HG02943 (cell line): Measurements from ENCODE around the gene DLX4.

Experiments
- ATAC-seq: cut with Tn5 transposase; IDR thresholded peaks from one replicate; pipeline ENCODE4 v1.9.1; 2021; ENCODE audit warnings: mild to moderate bottlenecking, low read depth, moderate library complexity; ENCODE audit not compliant: unreplicated experiment

Gene DLX4

GRCh38 chr17:49967621-49968404 is 1.2 kb upstream of the DLX4 start:
- ATAC-seq = no peak

GRCh38 chr17:49968405-49969133 is 421 bp upstream of the DLX4 start:
- ATAC-seq = no peak

DNA sequence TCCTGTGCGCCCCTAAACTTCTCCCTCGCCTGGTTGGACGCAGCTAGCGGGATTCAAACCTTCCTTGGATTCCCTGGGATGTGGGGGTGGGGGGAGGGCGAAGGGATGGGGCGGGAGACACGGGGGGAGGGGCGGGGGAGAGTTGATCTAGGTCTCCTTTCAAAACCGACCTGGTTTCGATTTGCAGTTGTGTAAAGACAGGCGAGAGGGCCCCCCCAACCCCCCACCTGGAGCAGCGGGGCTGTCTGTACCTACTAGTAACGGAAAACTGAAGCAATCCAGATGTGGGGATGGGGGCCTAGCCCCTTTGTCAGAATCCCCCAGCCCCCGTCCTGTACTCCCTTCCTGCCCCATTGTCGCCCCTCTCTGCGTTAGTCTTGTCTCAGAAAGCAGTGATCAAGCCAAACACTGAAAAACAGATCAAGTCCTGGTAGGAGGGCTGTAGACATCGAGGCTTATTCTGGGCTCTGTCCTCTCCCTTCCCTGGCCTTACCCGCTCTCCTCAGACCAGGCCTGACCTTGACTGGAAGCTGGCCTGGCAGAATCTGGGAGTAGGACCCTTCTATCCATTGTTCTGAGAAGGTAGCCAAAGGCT is 902 bp downstream of the DLX4 start:
- ATAC-seq = no peak

DNA sequence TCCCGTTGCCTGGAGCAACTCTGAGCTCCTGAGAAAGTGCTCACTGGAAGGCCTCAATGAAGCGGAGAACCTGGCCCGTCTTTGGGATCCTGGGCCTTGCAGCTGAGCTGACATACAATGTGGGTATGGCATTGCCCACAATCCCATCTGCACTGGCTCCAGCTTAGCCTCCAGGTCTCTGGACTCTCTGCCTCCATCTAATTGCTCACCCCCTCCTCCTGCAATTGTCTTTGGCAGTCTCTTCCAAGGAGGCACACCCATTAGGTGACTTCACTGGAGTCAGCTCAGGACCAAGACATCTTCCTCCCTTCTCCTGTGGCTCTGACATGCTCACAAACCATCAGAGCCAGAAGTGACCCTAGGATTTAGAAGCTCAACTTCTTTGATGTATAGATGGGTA is 1.5 kb downstream of the DLX4 start:
- ATAC-seq = no peak

- no peak for ATAC-seq
Observed at GRCh38 chr17:49971199-49971847, 2.3 kb downstream of the DLX4 start.

GRCh38 chr17:49971848-49972485 is 3.0 kb downstream of the DLX4 start:
- ATAC-seq = no peak

DNA sequence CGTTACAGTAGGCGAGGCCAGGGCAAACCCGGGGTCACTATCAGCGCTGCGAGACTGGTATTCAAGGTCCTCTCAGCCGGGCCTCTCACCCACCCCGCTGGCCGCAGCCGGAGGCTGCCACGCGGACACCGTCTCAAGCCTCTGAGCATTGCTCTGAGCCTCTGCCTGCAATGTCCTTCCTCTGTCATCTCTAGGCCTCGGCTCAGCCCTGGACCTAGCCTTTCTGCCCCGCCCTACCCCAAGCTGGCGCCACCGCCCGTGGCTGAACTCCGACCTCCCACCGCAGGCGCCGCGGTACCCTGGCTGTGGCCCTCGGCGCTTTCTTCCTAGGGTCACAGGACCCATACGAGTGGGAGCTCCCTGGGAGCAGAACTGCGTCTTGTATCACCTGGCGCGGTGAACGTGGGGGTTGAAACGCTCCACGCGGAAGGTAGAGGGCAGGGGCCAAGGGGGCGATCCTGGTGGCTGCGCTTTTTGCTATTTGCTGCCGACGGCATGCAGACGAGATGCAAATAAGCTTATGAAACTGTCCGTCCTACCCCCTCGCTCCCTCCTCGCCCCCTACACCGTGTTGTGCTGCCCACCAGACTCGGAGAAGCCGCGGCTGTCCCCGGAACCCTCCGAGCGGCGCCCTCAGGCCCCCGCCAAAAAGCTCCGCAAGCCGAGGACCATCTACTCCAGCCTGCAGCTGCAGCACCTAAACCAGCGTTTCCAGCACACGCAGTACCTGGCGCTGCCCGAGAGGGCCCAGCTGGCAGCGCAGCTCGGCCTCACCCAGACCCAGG is 3.7 kb downstream of the DLX4 start:
- ATAC-seq = no peak

DNA sequence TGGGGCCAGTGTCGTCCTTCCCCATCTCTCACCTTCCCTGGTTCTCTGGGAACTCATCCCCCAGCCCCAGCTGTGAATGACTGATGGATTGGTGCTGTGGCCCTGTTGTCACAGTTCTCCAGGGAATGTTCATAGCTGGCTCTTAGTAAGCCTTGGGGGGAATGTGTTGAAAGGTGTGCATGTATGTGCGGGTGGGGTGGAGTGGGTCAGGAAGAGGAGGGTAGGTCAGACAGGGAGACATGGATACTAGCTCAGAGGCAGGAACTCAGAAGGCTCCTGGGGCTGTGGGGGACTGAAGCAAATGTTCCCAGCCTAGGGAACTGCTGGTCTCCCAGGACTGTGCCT is 4.3 kb downstream of the DLX4 start:
- no peak for ATAC-seq

DNA sequence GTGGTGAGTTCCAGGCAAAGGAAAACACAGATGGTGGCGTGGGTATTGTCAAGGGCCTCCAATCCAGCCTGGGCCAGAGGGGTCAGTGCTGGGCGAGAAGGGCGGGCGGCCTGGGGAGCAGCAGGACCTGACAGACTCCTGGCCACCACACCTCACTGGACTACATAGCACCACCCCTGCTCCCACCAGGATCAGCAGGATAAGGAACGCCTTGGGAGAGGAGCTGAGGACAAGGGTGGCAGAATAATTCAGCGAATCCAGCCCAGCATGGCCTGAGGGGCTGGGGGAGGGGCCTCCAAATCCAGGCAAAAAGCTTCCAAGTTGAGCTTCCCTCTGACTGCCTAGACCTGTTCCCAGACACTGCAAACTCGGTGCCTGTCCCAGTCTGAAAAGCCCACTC is 6.5 kb downstream of the DLX4 start:
- no peak for ATAC-seq

DNA sequence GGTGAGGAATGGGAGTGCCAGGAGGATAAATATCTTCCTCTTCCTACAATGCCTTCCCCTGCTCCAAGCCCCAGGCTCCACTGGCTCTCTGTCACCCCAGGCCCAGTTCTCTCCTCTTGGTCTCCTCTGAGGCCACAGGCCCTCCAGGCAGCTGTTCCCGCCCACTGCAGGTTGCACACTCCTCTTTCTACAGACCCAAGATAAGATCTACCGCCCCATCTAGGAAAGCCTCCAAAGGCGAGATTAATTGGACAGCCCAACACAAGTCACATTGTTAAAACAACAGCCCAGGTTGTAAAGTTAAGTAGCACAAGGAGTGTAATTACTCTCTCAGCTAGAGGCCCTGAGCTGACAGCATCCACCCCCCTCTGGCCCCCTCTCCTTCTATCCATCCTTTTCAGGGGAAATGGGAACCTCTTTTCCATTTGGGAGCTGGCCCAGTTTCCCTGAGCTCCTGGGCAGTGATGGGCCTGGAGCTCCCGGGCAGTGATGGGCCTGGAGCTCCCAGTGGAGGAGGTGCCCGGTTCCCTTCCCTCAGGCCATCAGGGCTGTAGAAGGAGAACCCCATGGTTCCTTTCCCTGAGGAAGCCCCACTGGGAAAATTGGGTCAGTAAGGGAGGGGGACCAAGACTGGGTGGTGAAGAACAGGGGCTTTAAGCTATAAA is 7.3 kb downstream of the DLX4 start:
- no peak for ATAC-seq

DNA sequence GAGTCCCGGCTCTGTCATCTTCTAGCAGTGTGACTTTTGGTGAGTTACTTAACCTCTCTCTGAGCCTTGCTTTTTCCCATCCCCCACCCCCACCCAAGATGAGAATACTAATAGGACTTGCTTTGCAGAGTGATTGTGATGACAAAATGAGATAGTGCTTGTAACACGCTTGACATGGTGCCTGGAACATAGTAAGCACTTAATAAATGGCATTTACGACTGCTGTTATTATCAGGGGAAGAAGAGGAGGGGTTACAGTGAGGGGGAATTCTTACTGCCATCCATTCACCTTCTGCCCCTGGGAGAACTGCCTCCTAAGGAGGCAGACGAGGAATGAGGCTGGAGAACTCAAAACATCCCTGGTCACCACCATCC is 7.8 kb downstream of the DLX4 start:
- no peak for ATAC-seq

DNA sequence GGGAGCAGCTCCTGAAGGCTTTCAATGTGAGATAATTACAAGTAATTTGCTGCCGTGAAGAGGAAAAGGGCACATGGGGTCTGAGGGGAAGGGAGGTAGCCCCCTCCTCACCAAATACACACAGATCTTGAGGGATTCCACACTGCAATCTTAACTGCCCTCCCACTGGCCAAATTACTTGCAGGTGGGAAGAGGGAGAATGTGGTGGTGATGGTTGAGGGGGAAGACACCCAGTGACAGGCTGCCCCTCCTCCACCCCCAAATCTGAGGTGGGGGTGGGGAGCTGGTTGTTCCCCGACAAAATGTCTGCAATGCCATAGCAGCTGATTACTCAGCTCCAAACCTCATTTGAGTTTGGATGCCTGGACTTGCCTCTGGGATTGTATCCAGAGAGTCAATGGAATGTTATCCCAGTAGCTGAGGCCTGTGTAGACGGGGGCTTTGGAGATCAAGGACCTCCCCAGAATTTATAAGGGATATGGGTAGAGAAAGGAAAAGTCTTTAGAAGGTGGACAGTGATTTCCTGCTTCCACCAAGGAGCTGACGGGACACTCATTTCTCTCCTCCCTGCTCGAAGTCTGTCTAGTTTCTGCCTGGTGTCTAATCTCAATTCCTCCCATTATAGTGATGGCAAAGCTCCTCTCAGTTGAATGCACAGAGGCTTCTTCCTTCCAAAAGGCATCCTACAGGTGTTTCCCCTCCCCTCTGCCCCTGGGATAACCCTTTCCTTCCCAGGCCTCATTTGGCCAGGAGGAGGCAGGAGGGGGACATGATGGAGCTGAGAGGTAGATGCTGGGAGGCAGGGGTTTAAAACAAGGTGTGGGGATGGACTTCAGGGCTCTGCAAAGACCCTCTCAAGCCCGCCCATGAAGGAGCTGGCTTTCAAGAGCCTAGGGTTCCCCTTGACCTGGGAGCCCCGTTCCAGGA is 8.7 kb downstream of the DLX4 start:
- ATAC-seq = no peak

GRCh38 chr17:49978501-49978900 is 9.5 kb downstream of the DLX4 start:
- ATAC-seq = no peak

DNA sequence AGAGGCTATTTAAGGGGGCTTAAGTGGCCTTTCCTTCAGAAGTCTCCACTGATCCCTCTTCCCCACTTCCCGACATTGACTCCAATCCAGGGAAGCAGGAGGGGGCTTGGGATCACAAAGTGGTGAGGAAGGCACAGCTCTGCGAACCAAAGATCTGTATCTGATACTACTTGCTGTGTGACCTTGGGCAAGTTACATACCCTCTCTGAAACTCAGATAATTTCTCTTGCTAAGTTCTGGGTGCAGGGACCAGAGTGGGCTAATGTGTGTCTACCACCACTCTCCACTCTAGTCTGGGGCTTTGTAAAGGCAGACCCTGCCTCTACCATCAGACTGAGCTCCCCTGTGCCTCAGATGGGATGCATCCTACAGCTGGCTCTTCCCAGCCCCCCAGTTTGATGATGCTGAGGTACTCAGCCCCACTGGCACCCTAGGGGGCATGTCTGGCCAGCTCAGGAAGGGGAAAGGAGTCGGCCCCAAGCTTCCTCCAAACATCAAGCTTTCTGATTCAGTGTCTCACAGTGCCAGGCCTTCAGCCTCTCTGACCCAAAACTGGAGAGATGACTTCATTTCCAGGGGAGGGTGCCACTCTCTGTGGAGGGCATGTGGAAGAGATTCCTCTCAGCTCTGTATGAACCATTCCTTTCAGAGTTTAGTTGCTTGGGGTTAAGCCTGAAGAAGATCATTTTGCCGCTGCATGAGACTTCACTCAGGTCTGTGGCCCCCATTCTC is 10.9 kb downstream of the DLX4 start:
- no peak for ATAC-seq

DNA sequence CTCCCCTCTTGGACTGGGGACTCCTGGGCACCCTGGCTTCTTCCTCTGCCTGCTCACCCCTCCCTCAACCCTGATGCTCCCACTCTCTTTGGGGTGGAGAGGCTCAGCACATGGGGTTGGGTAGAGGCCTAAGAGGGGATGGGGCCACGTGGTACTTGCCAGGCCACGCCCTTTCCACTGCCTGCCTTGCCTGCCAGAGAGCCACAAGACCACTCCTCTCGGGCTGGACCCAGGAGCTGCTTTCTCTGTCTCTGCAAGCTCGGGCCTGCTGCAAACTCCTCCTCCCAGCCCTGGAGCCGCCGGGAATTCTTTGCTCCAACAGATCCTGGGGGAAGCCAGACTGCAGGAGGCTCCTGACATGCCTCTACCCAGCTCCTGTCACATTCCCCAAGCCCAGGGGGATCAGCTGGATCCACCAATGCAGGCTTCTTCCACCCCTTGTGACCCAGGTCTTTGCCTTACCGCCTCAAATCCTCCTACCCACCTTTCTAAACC is 11.8 kb downstream of the DLX4 start:
- ATAC-seq = no peak

DNA sequence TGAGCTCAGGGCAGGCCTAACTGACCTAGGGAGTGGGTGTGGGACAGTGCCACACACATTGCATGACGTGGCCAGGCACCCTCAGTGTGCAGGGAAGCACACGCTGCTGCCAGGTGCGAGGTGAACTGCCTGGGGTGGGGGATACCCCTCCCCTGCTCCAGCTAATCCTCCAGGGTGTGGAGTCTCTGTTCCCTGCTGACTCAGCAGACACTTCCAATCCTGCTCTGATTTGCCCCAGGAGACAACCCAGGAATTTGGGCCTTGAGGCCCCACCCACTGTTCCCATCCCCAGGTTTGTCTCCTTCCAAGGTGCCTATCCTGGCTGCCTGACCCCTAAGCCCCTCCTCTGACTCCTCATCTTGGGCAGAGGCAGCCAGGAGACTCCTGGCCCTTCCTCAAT is 15.3 kb downstream of the DLX4 start:
- ATAC-seq = no peak

DNA sequence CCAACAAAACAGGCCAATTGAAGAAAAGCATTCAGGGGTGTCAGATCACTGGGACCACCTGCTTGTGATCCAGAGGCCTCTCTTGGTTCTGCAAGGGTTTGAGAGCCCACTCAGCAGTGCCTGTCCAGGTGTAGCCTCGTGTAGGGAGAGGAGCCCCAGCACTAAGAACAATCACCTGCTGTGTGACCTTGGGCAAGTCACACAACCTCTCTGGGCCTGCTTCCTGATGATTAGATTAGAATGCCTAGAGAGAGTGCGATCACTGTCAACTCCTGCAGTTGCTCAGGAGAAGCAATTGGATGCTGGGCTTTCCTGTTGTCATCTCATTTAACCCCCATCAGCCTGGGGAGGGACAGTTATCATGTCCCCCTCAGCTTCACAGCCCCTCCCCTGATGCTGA is 15.8 kb downstream of the DLX4 start:
- no peak for ATAC-seq
